Stimulated activated naive B cell treated with anti-CD40 and anti-IgM and Interleukin-4, amounts not matched to agents 10 μg/mL and 1 μg/mL and 100 μg/mL, for 72 hours (primary cell): Measurements from ENCODE around the gene ANKEF1.

Experiments
- ATAC-seq, 2 donors: fragments of 150-1000 bp; cut with Tn5 transposase; replicated peaks; 2 replicates each; pipeline ENCODE4 v1.10.0; 2021; ENCODE audit warnings: moderate library complexity in 1 of 2
- DNase-seq: peaks from one replicate; pipeline ENCODE4 v3.0.0; 2021
- H3K27ac Mint-ChIP-seq: one replicate; pipeline ENCODE4 v1.8.0; 2022; ENCODE audit warnings: mild to moderate bottlenecking, mixed read lengths
- H3K27me3 Mint-ChIP-seq, 2 donors: one replicate each; pipeline ENCODE4 v1.8.0; 2022; ENCODE audit warnings: mixed read lengths in 2 of 2
- H3K36me3 Mint-ChIP-seq, 2 donors: one replicate each; pipeline ENCODE4 v1.8.0; 2022; ENCODE audit warnings: mixed read lengths in 2 of 2, mild to moderate bottlenecking in 1 of 2
- H3K4me1 Mint-ChIP-seq, 2 donors: one replicate each; pipeline ENCODE4 v1.8.0; 2022; ENCODE audit warnings: mixed read lengths in 2 of 2, mild to moderate bottlenecking in 1 of 2
- H3K4me3 Mint-ChIP-seq, 2 donors: one replicate each; pipeline ENCODE4 v1.8.0; 2022; ENCODE audit warnings: mild to moderate bottlenecking in 2 of 2, mixed read lengths in 2 of 2, moderate library complexity in 1 of 2
- H3K9me3 Mint-ChIP-seq, 2 donors: one replicate each; pipeline ENCODE4 v1.8.0; 2022; ENCODE audit warnings: mixed read lengths in 2 of 2, mild to moderate bottlenecking in 1 of 2

The ANKEF1 gene

GRCh38 chr20:10080574-10080973 is 45.8 kb downstream of the ANKEF1 start:
- H3K27ac Mint-ChIP-seq, result no peak overlapping the region
- no peak overlapping the region for H3K4me3 Mint-ChIP-seq
- ATAC-seq (no peak), DNase-seq (no peak)
- H3K36me3 Mint-ChIP-seq, result peaks cover 0 to 1% of the 10 kb centered on the region in 2 donors
- peaks cover 24 to 28% of the 10 kb centered on the region in 2 donors for H3K27me3 Mint-ChIP-seq
- peaks cover 3 to 6% of the 10 kb centered on the region in 2 donors for H3K9me3 Mint-ChIP-seq
- H3K4me1 Mint-ChIP-seq, result peaks cover 0 to 2% of the 10 kb centered on the region in 2 donors

GRCh38 chr20:10089871-10090587 is 55.2 kb downstream of the ANKEF1 start:
- no peak overlapping the region for H3K27ac Mint-ChIP-seq
- ATAC-seq (peak in 1 of 2 donors; percentile 27), DNase-seq (no peak)
- H3K36me3 Mint-ChIP-seq, result no peaks in the 10 kb centered on the region
- H3K4me3 Mint-ChIP-seq, result no peak overlapping the region
- H3K9me3 Mint-ChIP-seq, result no peaks in the 10 kb centered on the region
- H3K27me3 Mint-ChIP-seq, result peaks cover 7 to 22% of the 10 kb centered on the region in 2 donors
- peaks cover 0 to 3% of the 10 kb centered on the region in 2 donors for H3K4me1 Mint-ChIP-seq

GRCh38 chr20:10090588-10091166 is 55.9 kb downstream of the ANKEF1 start:
- H3K4me1 Mint-ChIP-seq, result peaks cover 0 to under 1% of the 10 kb centered on the region in 2 donors
- H3K9me3 Mint-ChIP-seq, result no peaks in the 10 kb centered on the region
- no peaks in the 10 kb centered on the region for H3K36me3 Mint-ChIP-seq
- H3K27ac Mint-ChIP-seq, result no peak overlapping the region
- no peak overlapping the region for H3K4me3 Mint-ChIP-seq
- ATAC-seq (peak; percentile 84 to 92), DNase-seq (peak; percentile 17)
- peaks cover 7 to 26% of the 10 kb centered on the region in 2 donors for H3K27me3 Mint-ChIP-seq

GRCh38 chr20:10093087-10093591 is 58.4 kb downstream of the ANKEF1 start:
- Mint-ChIP-seq H3K36me3 (no peaks in the 10 kb centered on the region), H3K27ac (no peak overlapping the region), H3K4me3 (no peak overlapping the region), H3K4me1 (no peaks in the 10 kb centered on the region), H3K27me3 (peaks cover 7 to 30% of the 10 kb centered on the region in 2 donors), H3K9me3 (peaks cover 0 to 2% of the 10 kb centered on the region in 2 donors)
- no peak for ATAC-seq
- no peak for DNase-seq

- DNase-seq (no peak), ATAC-seq (no peak)
- Mint-ChIP-seq H3K9me3 (peaks cover 2 to 4% of the 10 kb centered on the region in 2 donors), H3K27ac (no peak overlapping the region), H3K4me3 (no peak overlapping the region), H3K36me3 (no peaks in the 10 kb centered on the region), H3K4me1 (no peaks in the 10 kb centered on the region), H3K27me3 (peaks cover 7 to 30% of the 10 kb centered on the region in 2 donors)
Observed at GRCh38 chr20:10094566-10095173, 59.9 kb downstream of the ANKEF1 start.

GRCh38 chr20:10096790-10097189 is 62.0 kb downstream of the ANKEF1 start:
- no peaks in the 10 kb centered on the region for H3K36me3 Mint-ChIP-seq
- no peak overlapping the region for H3K27ac Mint-ChIP-seq
- peaks cover 4 to 5% of the 10 kb centered on the region in 2 donors for H3K9me3 Mint-ChIP-seq
- H3K27me3 Mint-ChIP-seq, result peaks cover 7 to 30% of the 10 kb centered on the region in 2 donors
- ATAC-seq (no peak), DNase-seq (no peak)
- H3K4me3 Mint-ChIP-seq, result no peak overlapping the region
- H3K4me1 Mint-ChIP-seq, result no peaks in the 10 kb centered on the region

- Mint-ChIP-seq H3K27me3 (no peaks in the 10 kb centered on the region), H3K4me1 (no peaks in the 10 kb centered on the region), H3K36me3 (peaks cover 0 to 2% of the 10 kb centered on the region in 2 donors), H3K27ac (no peak overlapping the region), H3K4me3 (no peak overlapping the region), H3K9me3 (peaks cover 5 to 6% of the 10 kb centered on the region in 2 donors)
- no peak for ATAC-seq
- no peak for DNase-seq
Observed at GRCh38 chr20:10105046-10105445, 70.3 kb downstream of the ANKEF1 start.
